PFSK-1 (cell line): Measurements from ENCODE around the gene DPP6.

Source experiments
- POLR2AphosphoS5 ChIP-seq: IDR thresholded peaks from 2 replicates; pipeline ENCODE4 v1.6.1; 2012; ENCODE audit warnings: low read depth, mild to moderate bottlenecking, control low read depth, low read length, moderate library complexity
- REST ChIP-seq, 2 experiments: IDR thresholded peaks; 2 replicates each; pipeline versions ENCODE4 v1.6.1 to v1.8.0; 2011 to 2012; ENCODE audit warnings: low read depth in 2 of 2, low read length in 2 of 2, control low read depth in 1 of 2, inconsistent platforms in 1 of 2, mild to moderate bottlenecking in 1 of 2, moderate library complexity in 1 of 2; ENCODE audit not compliant: insufficient read depth in 1 of 2
- SIN3A ChIP-seq: IDR thresholded peaks from 2 replicates; pipeline ENCODE4 v1.6.1; 2012; ENCODE audit warnings: mild to moderate bottlenecking, low read length, moderate library complexity, borderline replicate concordance; ENCODE audit not compliant: insufficient read depth
- TAF1 ChIP-seq: IDR thresholded peaks from 2 replicates; pipeline ENCODE4 v1.6.1; 2012; ENCODE audit warnings: low read length, control low read depth, borderline replicate concordance; ENCODE audit not compliant: insufficient read depth

DNA sequence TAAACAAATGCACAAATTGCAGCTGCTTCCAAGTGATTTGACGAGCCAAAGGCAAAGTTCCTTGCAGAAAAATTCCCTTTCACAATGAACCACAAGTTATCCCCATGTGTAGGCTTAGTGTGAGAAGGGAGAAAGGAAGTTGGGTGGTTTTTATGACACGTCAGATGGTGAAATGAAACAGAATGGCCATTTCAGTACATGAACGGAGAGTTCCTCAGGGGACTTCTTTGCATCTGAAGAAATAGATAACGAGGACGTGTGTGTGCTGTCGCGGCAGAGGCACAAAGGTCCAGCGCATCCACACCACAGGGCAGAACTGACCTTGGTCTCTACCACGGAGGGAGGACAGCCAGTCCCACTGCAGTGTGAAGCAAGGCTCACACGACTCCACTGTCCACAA, 814.9 kb downstream of the DPP6 start:
- TF ChIP-seq POLR2AphosphoS5 (no peak), REST (IDR thresholded peaks at IDR 0.05; ENCODE audit: insufficient read depth in 1 of 2, low read depth in 2 of 2, low read length in 2 of 2) (no peak), TAF1 (no peak), SIN3A (no peak)
